Measurements from ENCODE around the gene ZPLD1. TPM values are rescaled to one million over a fixed set of nuclear protein-coding genes. Genes with fewer than 3 reads are reported as not detected.

ZPLD1 gene
- total RNA-seq, 2 experiments from 2014 or later, result not detected

DNA sequence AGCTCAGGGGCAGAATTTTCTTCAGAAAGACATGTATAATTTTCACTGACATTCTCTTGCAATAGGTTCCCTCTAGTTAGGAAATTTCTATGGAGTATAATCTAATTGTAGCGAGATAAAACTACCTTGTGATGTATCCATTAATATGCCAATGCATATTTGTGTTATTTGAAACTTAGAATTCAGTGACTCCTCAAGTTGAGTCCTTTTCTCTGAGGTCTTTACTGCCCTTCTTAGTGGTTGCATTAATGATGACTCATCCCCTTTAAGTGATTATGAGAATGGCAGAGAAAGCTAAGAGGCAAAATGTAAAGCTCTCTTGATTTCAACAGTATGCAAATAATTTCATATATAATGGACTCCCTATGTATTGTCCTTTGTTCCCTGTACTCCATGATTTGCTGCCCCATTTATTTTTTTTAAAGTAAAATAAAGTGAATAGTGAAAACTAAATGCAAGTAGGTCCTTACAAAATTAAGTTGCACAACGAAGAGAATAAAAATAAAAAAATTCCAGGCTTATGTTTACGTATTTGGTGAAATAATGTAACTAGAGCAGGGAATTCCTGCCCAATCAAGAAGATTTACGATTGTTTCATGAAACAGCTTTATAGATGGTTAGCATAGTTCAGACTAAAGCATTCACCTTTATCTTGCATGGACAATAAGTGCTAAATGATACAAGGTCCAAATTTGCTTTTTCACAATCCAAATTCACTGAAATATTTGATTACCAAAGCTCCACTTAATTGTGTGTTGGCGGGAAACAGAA lies 78.1 kb downstream of the ZPLD1 start:
- Mint-ChIP-seq H3K9me3 (no peaks in the 10 kb centered on the region), H3K27ac (no peak overlapping the region)

DNA sequence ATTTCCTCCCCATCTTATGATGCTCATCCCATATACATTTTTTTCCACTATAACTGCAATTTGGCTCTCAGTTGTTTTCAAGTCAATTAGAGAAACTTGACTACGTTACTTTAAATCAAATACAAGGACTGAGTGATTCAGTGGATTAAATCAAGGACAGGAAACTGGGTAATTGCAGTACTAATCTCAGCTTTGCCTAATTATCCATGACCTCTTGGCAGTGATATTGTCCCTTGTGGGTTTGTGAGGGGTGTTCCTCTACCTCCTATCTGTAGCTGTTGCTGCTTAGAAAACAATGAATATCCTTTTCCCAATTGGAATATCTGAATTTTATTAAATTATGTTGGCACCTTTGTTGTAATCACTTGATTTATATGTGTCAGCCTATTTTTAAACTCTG lies 79.4 kb downstream of the ZPLD1 start:
- Mint-ChIP-seq H3K36me3 (ENCODE audit: low read depth) (no peaks in the 10 kb centered on the region), H3K4me3 (no peak overlapping the region), H3K27ac (no peak overlapping the region), H3K9me3 (no peaks in the 10 kb centered on the region), H3K4me1 (no peaks in the 10 kb centered on the region), H3K27me3 (peaks cover 10% of the 10 kb centered on the region)
- no peak for DNase-seq
- CTCF ChIA-PET, result no interaction called here
- POLR2A ChIA-PET, result no interaction called here

More for the DNA sequence above, 78.1 kb downstream of the ZPLD1 start:
- ChIA-PET CTCF (no interaction called here), POLR2A (no interaction called here)
- DNase-seq, result no peak
- peaks cover 6% of the 10 kb centered on the region for H3K27me3 Mint-ChIP-seq
- H3K36me3 Mint-ChIP-seq (ENCODE audit: low read depth), result no peaks in the 10 kb centered on the region
- H3K4me3 Mint-ChIP-seq, result no peak overlapping the region
- no peaks in the 10 kb centered on the region for H3K4me1 Mint-ChIP-seq

DNA sequence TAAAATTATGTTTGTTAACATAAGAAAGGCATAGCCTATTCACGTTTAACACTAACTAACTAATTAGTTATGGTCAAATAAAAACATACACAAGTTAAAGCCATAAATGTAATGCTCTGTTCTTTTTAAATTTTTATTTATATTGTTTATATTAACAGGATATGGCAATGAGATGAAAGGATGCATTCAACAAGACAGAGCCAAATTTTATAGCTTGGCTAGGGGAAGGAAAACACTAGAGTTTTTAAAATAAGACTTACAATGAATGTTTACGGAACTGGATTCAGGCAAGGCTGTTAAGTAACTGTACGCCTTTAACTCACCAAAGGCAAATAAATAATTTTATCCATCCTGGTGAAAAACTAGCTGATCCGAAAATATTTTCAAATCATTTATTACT lies 86.4 kb downstream of the ZPLD1 start:
- Mint-ChIP-seq H3K27me3 (peaks cover 12% of the 10 kb centered on the region), H3K36me3 (ENCODE audit: low read depth) (no peaks in the 10 kb centered on the region), H3K9me3 (no peaks in the 10 kb centered on the region), H3K4me1 (no peaks in the 10 kb centered on the region), H3K4me3 (no peak overlapping the region), H3K27ac (no peak overlapping the region)
- POLR2A ChIA-PET, result no interaction called here
- no peak for DNase-seq
- CTCF ChIA-PET, result interaction anchor here (1.4 kb wide), 1 partner anchor 15 kb away, joined by 3 read pairs; no protein-coding TSS in a partner anchor

DNA sequence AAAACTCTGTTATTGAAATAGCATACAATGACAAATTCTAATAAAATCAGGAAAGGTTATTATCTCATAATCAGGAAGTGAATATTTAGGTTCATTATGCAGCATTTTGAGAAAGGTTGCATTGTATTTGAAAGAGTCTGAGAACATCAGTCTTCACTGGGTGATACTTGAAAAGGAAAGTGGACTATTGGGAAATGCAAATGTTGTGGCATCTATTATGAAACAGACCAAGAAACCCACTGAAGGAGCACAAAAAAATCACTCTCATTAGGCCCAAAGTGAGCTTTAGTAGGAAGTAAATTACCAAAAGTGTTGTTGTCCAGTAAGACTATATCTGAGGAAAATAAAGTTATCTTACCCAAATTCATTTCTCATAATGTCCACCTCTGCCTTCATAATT lies 90.8 kb downstream of the ZPLD1 start:
- peaks cover 7% of the 10 kb centered on the region for H3K27me3 Mint-ChIP-seq
- no peaks in the 10 kb centered on the region for H3K36me3 Mint-ChIP-seq (ENCODE audit: low read depth)
- no peaks in the 10 kb centered on the region for H3K9me3 Mint-ChIP-seq
- H3K27ac Mint-ChIP-seq, result no peak overlapping the region
- DNase-seq, result no peak
- H3K4me3 Mint-ChIP-seq, result no peak overlapping the region
- H3K4me1 Mint-ChIP-seq, result no peaks in the 10 kb centered on the region
- ChIA-PET POLR2A (no interaction called here), CTCF (no interaction called here)

DNA sequence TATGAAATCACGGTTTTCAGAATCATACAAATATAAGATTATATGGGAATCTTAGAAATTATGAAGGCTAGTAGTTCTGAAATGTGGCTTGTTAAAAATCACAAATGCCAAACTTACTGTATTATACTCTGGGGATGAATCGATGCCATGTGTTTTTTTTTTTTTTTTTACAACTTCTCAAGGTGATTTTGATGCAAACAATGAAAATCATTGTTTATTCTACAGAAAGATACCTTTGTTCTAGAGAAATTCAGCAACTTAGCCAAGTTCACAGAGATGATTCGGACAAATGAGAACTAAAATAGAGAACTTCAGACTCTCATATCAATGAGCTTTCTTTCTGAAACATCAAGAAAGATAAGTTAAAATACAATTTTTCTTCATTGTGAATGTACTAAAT lies 92.0 kb downstream of the ZPLD1 start:
- ChIA-PET CTCF (interaction anchor here (3.5 kb wide), 1 partner anchor 298 kb away, joined by 18 read pairs; no protein-coding TSS in a partner anchor), POLR2A (no interaction called here)
- no peak for DNase-seq
- Mint-ChIP-seq H3K27me3 (peaks cover 3% of the 10 kb centered on the region), H3K4me3 (no peak overlapping the region), H3K36me3 (ENCODE audit: low read depth) (no peaks in the 10 kb centered on the region), H3K9me3 (no peaks in the 10 kb centered on the region), H3K27ac (no peak overlapping the region), H3K4me1 (no peaks in the 10 kb centered on the region)

DNA sequence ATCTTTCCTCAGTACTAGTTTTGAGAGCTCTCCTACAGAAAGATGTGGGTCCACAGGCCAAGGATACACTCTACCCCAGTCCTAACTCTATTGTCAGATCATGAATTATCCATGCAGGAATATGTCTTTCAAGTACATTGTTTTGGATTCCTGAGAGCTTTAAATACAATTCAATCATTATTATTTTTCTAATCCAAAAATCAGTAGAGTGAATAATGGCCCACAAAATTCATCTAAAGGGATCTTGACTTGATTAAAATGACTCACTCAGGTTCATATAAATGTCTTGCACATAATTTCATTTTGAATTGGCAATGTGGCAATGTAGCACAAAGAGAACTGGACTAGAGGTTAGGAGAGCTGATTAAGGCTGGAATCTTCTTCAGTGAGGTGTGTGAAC lies 93.9 kb downstream of the ZPLD1 start:
- ChIA-PET POLR2A (no interaction called here), CTCF (interaction anchor here (0.7 to 3.5 kb wide), 4 partner anchors 24 to 300 kb away, joined by 3 to 18 read pairs (median 3); no protein-coding TSS in a partner anchor)
- no peak for DNase-seq
- H3K9me3 Mint-ChIP-seq, result no peaks in the 10 kb centered on the region
- H3K27me3 Mint-ChIP-seq, result peaks cover 2% of the 10 kb centered on the region
- no peak overlapping the region for H3K27ac Mint-ChIP-seq
- H3K4me1 Mint-ChIP-seq, result peaks cover 4% of the 10 kb centered on the region
- H3K4me3 Mint-ChIP-seq, result no peak overlapping the region
- no peaks in the 10 kb centered on the region for H3K36me3 Mint-ChIP-seq (ENCODE audit: low read depth)
